K562 (cell line): ENCODE results near the gene PAX2. TPM values are rescaled to one million over a fixed set of nuclear protein-coding genes. Genes with fewer than 3 reads are reported as not detected.

Source experiments
- ATAC-seq: fragments of 200-7000 bp; cut with Tn5 transposase; 3 replicates; pipeline ENCODE4 v1.9.1; 2020; ENCODE audit warnings: moderate library complexity
- BruUV-seq: library from RNA; stranded (reverse); fragments of 400-500 nt; replicated peaks from 2 replicates; lab custom pipeline; 2021; lab: Mats Ljungman, UMichigan
- CTCF ChIA-PET: fragments of 300-600 bp; formaldehyde crosslinking; extraction: SDS; loops from one replicate; lab custom pipeline; 2021; ENCODE audit warnings: low intra/inter-chr PET ratio; lab: Yijun Ruan, JAX
- POLR2A ChIA-PET: fragments of 300-600, 350-650 bp; sonication (Branson Sonifier 250); formaldehyde crosslinking; extraction: SDS; loops from one replicate; lab custom pipeline; 2021; ENCODE audit warnings: antibody characterized with exemption, inconsistent platforms; lab: Yijun Ruan, JAX
- DNase-seq, 4 experiments: peaks; one replicate each; pipeline versions ENCODE4 v3.0.0 to v3.0.0-alpha.2; 2011 to 2018; ENCODE audit warnings: low spot score in 3 of 4, mixed read lengths in 3 of 4; ENCODE audit errors: extremely low read depth in 1 of 4
- FAIRE-seq: peaks from 2 replicates; lab custom pipeline; 2011; peaks lifted over from hg19 to GRCh38; lab: Jason Lieb, UNC
- H2AFZ ChIP-seq: 2 replicates; pipeline ENCODE4 v1.6.0; 2011; ENCODE audit warnings: low read depth, low read length, control low read depth, inconsistent platforms
- H3K27ac ChIP-seq: fragments of 200-600 bp; 3 replicates; pipeline ENCODE4 v1.8.0; 2011; ENCODE audit warnings: low read depth, mild to moderate bottlenecking, control low read depth, inconsistent platforms, low read length, moderate library complexity, mixed read lengths; ENCODE audit errors: extremely low read depth
- H3K27me3 ChIP-seq, 2 experiments: fragments of 300-600 bp in 1 of 2; 2 replicates in 1 of 2; 3 replicates in 1 of 2; pipeline versions ENCODE4 v1.6.0 to v1.8.0; 2011; ENCODE audit warnings: inconsistent platforms in 2 of 2, low read length in 2 of 2, mild to moderate bottlenecking in 1 of 2, mixed read lengths in 1 of 2, moderate library complexity in 1 of 2; ENCODE audit not compliant: control insufficient read depth in 2 of 2, insufficient read depth in 2 of 2
- H3K36me3 ChIP-seq: fragments of 300-600 bp; 3 replicates; pipeline ENCODE4 v1.8.0; 2011; ENCODE audit warnings: mild to moderate bottlenecking, low read length, inconsistent platforms; ENCODE audit not compliant: control insufficient read depth, insufficient read depth
- H3K4me1 ChIP-seq, 2 experiments: fragments of 200-600 bp in 1 of 2; replicated peaks in 1 of 2; 2 replicates in 1 of 2; 3 replicates in 1 of 2; pipeline versions ENCODE4 v1.5.1 to v1.8.0; 2011; ENCODE audit warnings: inconsistent platforms in 2 of 2, low read length in 2 of 2, mild to moderate bottlenecking in 1 of 2, mixed read lengths in 1 of 2, moderate library complexity in 1 of 2; ENCODE audit not compliant: control insufficient read depth in 2 of 2, insufficient read depth in 2 of 2
- H3K4me2 ChIP-seq: 2 replicates; pipeline ENCODE4 v1.6.1; 2011; ENCODE audit warnings: low read length, control low read depth, inconsistent platforms, mixed read lengths; ENCODE audit not compliant: insufficient read depth
- H3K4me3 ChIP-seq: fragments of 200-600 bp; sonication (generic), shearing (Covaris generic); 2 replicates; pipeline ENCODE4 v1.5.1; 2016; ENCODE audit warnings: control low read depth, inconsistent platforms
- H3K79me2 ChIP-seq: fragments of 200-600 bp; 3 replicates; pipeline ENCODE4 v1.8.0; 2011; ENCODE audit warnings: low read length, inconsistent platforms; ENCODE audit not compliant: control insufficient read depth, insufficient read depth
- H3K9ac ChIP-seq, 2 experiments: 2 replicates each; pipeline versions ENCODE4 v1.6.0 to v1.6.1; 2011; ENCODE audit warnings: low read depth in 2 of 2, low read length in 2 of 2, control low read depth in 1 of 2, inconsistent platforms in 1 of 2, mild to moderate bottlenecking in 1 of 2, mixed read lengths in 1 of 2; ENCODE audit not compliant: insufficient read depth in 1 of 2
- H3K9me1 ChIP-seq: one replicate; pipeline ENCODE4 v1.6.0; 2011; ENCODE audit warnings: inconsistent platforms, mild to moderate bottlenecking, low read length, moderate library complexity; ENCODE audit not compliant: control insufficient read depth, insufficient read depth
- H3K9me3 ChIP-seq: replicated peaks from 2 replicates; pipeline ENCODE4 v1.5.1; 2011; ENCODE audit warnings: low read depth, low read length, inconsistent platforms; ENCODE audit not compliant: control insufficient read depth, insufficient read depth
- H4K20me1 ChIP-seq: replicated peaks from 2 replicates; pipeline ENCODE4 v1.6.1; 2011; ENCODE audit warnings: low read length, inconsistent platforms, mixed read lengths; ENCODE audit not compliant: control insufficient read depth, insufficient read depth
- CCAR2 ChIP-seq: fragments of 200-400 bp; formaldehyde crosslinking; IDR thresholded peaks from 2 replicates; pipeline ENCODE4 v1.6.1; 2017; ENCODE audit warnings: mild to moderate bottlenecking, low read depth, low read length
- CREM ChIP-seq: IDR thresholded peaks from 2 replicates; pipeline ENCODE4 v1.6.1; 2014; ENCODE audit warnings: antibody characterized with exemption, low read depth
- E2F3 ChIP-seq: fragments of 250-450 bp; sonication (Bioruptor Pico); IDR thresholded peaks from 2 replicates; pipeline ENCODE4 v1.4.0; 2020; ENCODE audit warnings: mild to moderate bottlenecking
- ELF2 ChIP-seq: fragments of 250-450 bp; sonication (Bioruptor Pico); IDR thresholded peaks from 2 replicates; pipeline ENCODE4 v1.5.0; 2021; ENCODE audit warnings: mild to moderate bottlenecking
- ETS1 ChIP-seq: conservative IDR thresholded peaks from 2 replicates; pipeline ENCODE4 v1.6.1; 2011; ENCODE audit warnings: low read depth, mild to moderate bottlenecking, low read length; ENCODE audit not compliant: control insufficient read depth
- NR4A1 ChIP-seq, 2 experiments: fragments of 250-450 bp in 1 of 2; fragments of 450-650 bp in 1 of 2; sonication (Bioruptor Pico) in 1 of 2; IDR thresholded peaks; 2 replicates each; pipeline versions ENCODE4 v1.4.0 to v1.6.1; 2016 to 2020; ENCODE audit warnings: mild to moderate bottlenecking in 2 of 2, missing compliant biosample characterization in 1 of 2, missing genetic modification characterization in 1 of 2, moderate library complexity in 1 of 2
- PHB ChIP-seq: fragments of 250-450 bp; sonication (Bioruptor Pico); IDR thresholded peaks from 2 replicates; pipeline ENCODE4 v1.5.0; 2021
- RNF2 ChIP-seq: sonication (generic); IDR thresholded peaks from 2 replicates; pipeline ENCODE4 v1.6.1; 2016
- SP1 ChIP-seq: sonication (generic); formaldehyde crosslinking; IDR thresholded peaks from 2 replicates; pipeline ENCODE4 v1.8.1; 2022; ENCODE audit warnings: mild to moderate bottlenecking, missing genetic modification reagents
- WGBS: fragments of 100-300 bp; shearing (Covaris generic); methylation state at CpG from one replicate; pipeline ENCODE4 v1.1.6; 2016; ENCODE audit warnings: low coverage, mixed read lengths; ENCODE audit not compliant: insufficient coverage; ENCODE audit errors: missing lambda C conversion rate; 5-methylcytosine and 5-hydroxymethylcytosine counted together
- in situ Hi-C: fragments of 300-500 bp; cut with MboI; formaldehyde crosslinking; loops from 4 replicates; pipeline ENCODE4 v1.15.0; 2018; ENCODE audit warnings: inconsistent platforms, mixed read lengths
- intact Hi-C: fragments of 100-400 bp; cut with micrococcal nuclease; formaldehyde crosslinking; loops from 2 replicates; pipeline ENCODE4 v1.14.2; 2022
- polyA plus RNA-seq, 8 experiments: library from polyadenylated mRNA; depleted of rRNA in 4 of 8; stranded (reverse) in 5 of 8; unstranded in 3 of 8; fragments of >200 nt; fragmentation: Nextera tagmentation in 2 of 8; fragmentation: Illumina TruSeq in 1 of 8; extraction: Ambion mirVana in 2 of 8; extraction: Trizol in 1 of 8; gene quantifications; 2 replicates each; pipeline versions ENCODE4 v1.2.1 to v1.2.3, GENCODE V29; 2011 to 2014; ENCODE audit warnings: inconsistent platforms in 1 of 8, missing spikeins in 1 of 8
- total RNA-seq, 7 experiments: library from RNA; depleted of rRNA in 6 of 7; stranded (reverse); fragments of >200 nt in 6 of 7; fragmentation: Illumina TruSeq in 2 of 7; extraction: Trizol in 2 of 7; gene quantifications; 2 replicates each; pipeline versions ENCODE4 v1.2.1 to v1.2.3, GENCODE V29; 2011 to 2021; ENCODE audit warnings: low replicate concordance in 1 of 7

The PAX2 gene
- total and polyA plus RNA-seq, 9 of the 15 experiments (the other 6 are each of a cell fraction or from before 2014, with no cell fraction given): not detected

- peaks cover 7 to 68% of the 10 kb centered on the region in 2 experiments; a peak in 4 of 5 replicates for H3K27me3 ChIP-seq
- no peaks in the 10 kb centered on the region for H3K9me1 ChIP-seq
- no peaks in the 10 kb centered on the region for H3K4me1 ChIP-seq
- BruUV-seq: no TSS peak
- H4K20me1 ChIP-seq: no peaks in the 10 kb centered on the region
- H3K4me2 ChIP-seq: no peak overlapping the region
- intact Hi-C loops (no loop called here), in situ Hi-C loops (no loop called here)
- no peak overlapping the region for H2AFZ ChIP-seq
- 0% methylated on average over 1 of the region's 1 CpG for WGBS
- FAIRE-seq (no peak), ATAC-seq (no peak), DNase-seq (no peak)
- no peak for TF ChIP-seq CCAR2
- TF ChIP-seq CREM: no peak
- TF ChIP-seq E2F3 (CRISPR knock-in tag): no peak
- TF ChIP-seq PHB (CRISPR knock-in tag): no peak
- TF ChIP-seq ELF2 (CRISPR knock-in tag): no peak
- TF ChIP-seq SP1 (CRISPR knock-in tag): no peak
- TF ChIP-seq RNF2: no peak
- TF ChIP-seq ETS1: no peak
- TF ChIP-seq NR4A1 (CRISPR knock-in tag; IDR thresholded peaks at IDR 0.05): no peak
- no peak for TF ChIP-seq NR4A1 (tag; IDR thresholded peaks at IDR 0.05)
- no peak overlapping the region for H3K4me3 ChIP-seq
- H3K9ac ChIP-seq: no peak overlapping the region
- no peaks in the 10 kb centered on the region for H3K9me3 ChIP-seq
- H3K27ac ChIP-seq: no peak overlapping the region
- POLR2A ChIA-PET: interaction anchor here (0.6 to 1.5 kb wide), 4 partner anchors 10 to 825 kb away, joined by 3 to 6 read pairs (median 4); no protein-coding TSS in a partner anchor
- no peaks in the 10 kb centered on the region for H3K79me2 ChIP-seq
- CTCF ChIA-PET: no interaction called here
- H3K36me3 ChIP-seq: no peaks in the 10 kb centered on the region
Observed at GRCh38 chr10:100811261-100811660, 65.9 kb downstream of the PAX2 start.
